ENCODE data around the gene TMEM132D.

The TMEM132D gene

GRCh38 chr12:129036135-129036534, 867.7 kb downstream of the TMEM132D start:
- H2AFZ ChIP-seq (ENCODE audit: low read length): no peak overlapping the region
- no peak overlapping the region for H3K4me3 ChIP-seq (ENCODE audit: low read depth, low read length, poor library complexity, severe bottlenecking)
- no peaks in the 10 kb centered on the region for H3K9me2 ChIP-seq (ENCODE audit: low read depth, low read length)
- H3K27me3 ChIP-seq (ENCODE audit: insufficient read depth, low read length): no peaks in the 10 kb centered on the region
- H3K4me2 ChIP-seq (ENCODE audit: low read length): no peak overlapping the region
- no peak overlapping the region for H3K27ac ChIP-seq (ENCODE audit: low read depth, low read length, poor library complexity, severe bottlenecking)
- H4K20me1 ChIP-seq (ENCODE audit: insufficient read depth, low read length): no peaks in the 10 kb centered on the region
- H3K9me3 ChIP-seq (ENCODE audit: low read length): no peaks in the 10 kb centered on the region
- H3K36me3 ChIP-seq (ENCODE audit: insufficient read depth, low read length): no peaks in the 10 kb centered on the region
- H3K9ac ChIP-seq (ENCODE audit: low read length): no peak overlapping the region
- no peaks in the 10 kb centered on the region for H3K79me2 ChIP-seq (ENCODE audit: insufficient read depth, low read length)
- H3K4me1 ChIP-seq (ENCODE audit: insufficient read depth, low read length, severe bottlenecking): no peaks in the 10 kb centered on the region
- TF ChIP-seq EZH2 (IDR thresholded peaks at IDR 0.05; ENCODE audit: borderline replicate concordance, low read length) (no peak), CTCF (IDR thresholded peaks at IDR 0.05; ENCODE audit: low read length) (no peak)
- H3F3A ChIP-seq (ENCODE audit: insufficient read depth, low read length): no peaks in the 10 kb centered on the region

- H3K27ac ChIP-seq (ENCODE audit: low read depth, low read length, poor library complexity, severe bottlenecking): no peak overlapping the region
Observed at GRCh38 chr12:129034558-129035289, 869.1 kb downstream of the TMEM132D start.

GRCh38 chr12:129028844-129029243, 875.0 kb downstream of the TMEM132D start:
- no peak overlapping the region for H3K4me3 ChIP-seq (ENCODE audit: low read depth, low read length, poor library complexity, severe bottlenecking)
- no peaks in the 10 kb centered on the region for H3K4me1 ChIP-seq (ENCODE audit: insufficient read depth, low read length, severe bottlenecking)
- H3K27me3 ChIP-seq (ENCODE audit: insufficient read depth, low read length): no peaks in the 10 kb centered on the region
- no peak overlapping the region for H3K27ac ChIP-seq (ENCODE audit: low read depth, low read length, poor library complexity, severe bottlenecking)
- H3K9me3 ChIP-seq (ENCODE audit: low read length): no peaks in the 10 kb centered on the region
- H3K9me2 ChIP-seq (ENCODE audit: low read depth, low read length): no peaks in the 10 kb centered on the region
- H3K9ac ChIP-seq (ENCODE audit: low read length): no peak overlapping the region
- H2AFZ ChIP-seq (ENCODE audit: low read length): no peak overlapping the region
- no peaks in the 10 kb centered on the region for H3K79me2 ChIP-seq (ENCODE audit: insufficient read depth, low read length)
- TF ChIP-seq CTCF (IDR thresholded peaks at IDR 0.05; ENCODE audit: low read length) (no peak), EZH2 (IDR thresholded peaks at IDR 0.05; ENCODE audit: borderline replicate concordance, low read length) (no peak)
- H3K36me3 ChIP-seq (ENCODE audit: insufficient read depth, low read length): no peaks in the 10 kb centered on the region
- no peaks in the 10 kb centered on the region for H3F3A ChIP-seq (ENCODE audit: insufficient read depth, low read length)
- H4K20me1 ChIP-seq (ENCODE audit: insufficient read depth, low read length): no peaks in the 10 kb centered on the region
- H3K4me2 ChIP-seq (ENCODE audit: low read length): no peak overlapping the region

More at GRCh38 chr12:129034558-129035289, 869.1 kb downstream of the TMEM132D start:
- TF ChIP-seq CTCF (IDR thresholded peaks at IDR 0.05; ENCODE audit: low read length) (no peak), EZH2 (IDR thresholded peaks at IDR 0.05; ENCODE audit: borderline replicate concordance, low read length) (no peak)
- Histone ChIP-seq H3K4me1 (ENCODE audit: insufficient read depth, low read length, severe bottlenecking) (no peaks in the 10 kb centered on the region), H3K36me3 (ENCODE audit: insufficient read depth, low read length) (no peaks in the 10 kb centered on the region), H3K9ac (ENCODE audit: low read length) (no peak overlapping the region), H3K9me2 (ENCODE audit: low read depth, low read length) (no peaks in the 10 kb centered on the region), H3K4me2 (ENCODE audit: low read length) (no peak overlapping the region), H3K27me3 (ENCODE audit: insufficient read depth, low read length) (no peaks in the 10 kb centered on the region), H3K4me3 (ENCODE audit: low read depth, low read length, poor library complexity, severe bottlenecking) (no peak overlapping the region), H3K9me3 (ENCODE audit: low read length) (no peaks in the 10 kb centered on the region), H4K20me1 (ENCODE audit: insufficient read depth, low read length) (no peaks in the 10 kb centered on the region), H3F3A (ENCODE audit: insufficient read depth, low read length) (no peaks in the 10 kb centered on the region), H2AFZ (ENCODE audit: low read length) (no peak overlapping the region), H3K79me2 (ENCODE audit: insufficient read depth, low read length) (no peaks in the 10 kb centered on the region)
